Raji (cell line): ENCODE results near the gene DGCR8.

Source experiments
- POLR2A ChIP-seq: IDR thresholded peaks from 2 replicates; pipeline ENCODE4 v1.6.1; 2011; ENCODE audit warnings: low read depth, low read length, control low read depth; ENCODE audit not compliant: insufficient read depth

DGCR8 gene

DNA sequence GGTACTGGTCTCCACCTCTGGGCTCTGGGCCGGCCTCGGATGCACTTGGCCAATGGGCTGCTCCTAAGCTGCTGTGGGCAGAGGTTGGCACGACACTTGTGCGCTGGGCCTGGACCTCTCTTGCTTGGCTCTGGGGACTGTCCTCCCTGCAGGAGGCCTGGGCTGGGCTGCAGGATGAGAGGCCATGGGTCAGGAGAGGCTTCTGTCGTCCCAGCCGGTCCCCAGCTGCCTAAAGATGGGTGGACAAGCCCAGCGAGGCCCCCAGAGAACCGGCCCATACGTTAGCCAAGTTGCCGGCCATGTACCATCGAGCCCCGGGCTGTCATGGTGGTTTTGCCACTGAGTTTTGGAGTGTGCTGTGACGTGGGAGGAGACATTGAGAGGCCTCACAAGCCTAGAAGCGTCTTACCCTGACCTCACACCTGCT lies 72.4 kb downstream of the DGCR8 start:
- TF ChIP-seq POLR2A, result no peak

GRCh38 chr22:20153945-20154344 lies 73.9 kb downstream of the DGCR8 start:
- no peak for TF ChIP-seq POLR2A

DNA sequence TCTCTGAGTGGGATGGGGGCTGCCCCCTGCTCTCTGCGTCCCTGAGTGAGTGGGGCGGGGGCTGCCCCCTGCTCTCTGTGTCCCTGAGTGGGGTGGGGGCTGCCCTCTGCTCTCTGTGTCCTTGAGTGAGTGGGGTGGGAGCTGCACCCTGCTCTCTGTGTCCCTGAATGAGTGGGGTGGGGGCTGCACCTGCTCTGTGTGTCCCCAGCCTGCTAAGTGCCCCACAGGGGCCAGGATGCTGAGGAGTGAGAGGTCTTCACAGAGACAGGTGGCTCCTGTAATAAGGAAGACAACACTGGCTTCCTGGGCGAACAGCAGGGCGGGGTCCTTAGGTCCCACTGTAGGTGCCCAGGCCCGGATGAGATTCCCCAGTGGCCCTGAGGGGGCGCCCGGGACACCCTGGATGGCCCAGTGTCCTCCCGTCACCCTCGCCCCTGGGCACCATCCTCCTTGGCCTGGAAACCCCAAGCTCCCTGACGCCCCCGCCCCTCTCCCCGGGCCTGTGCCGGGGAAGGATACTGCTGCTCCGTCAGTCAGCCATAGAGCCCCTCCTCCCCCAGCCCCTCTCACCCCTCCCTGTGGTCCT lies 74.7 kb downstream of the DGCR8 start:
- no peak for TF ChIP-seq POLR2A

DNA sequence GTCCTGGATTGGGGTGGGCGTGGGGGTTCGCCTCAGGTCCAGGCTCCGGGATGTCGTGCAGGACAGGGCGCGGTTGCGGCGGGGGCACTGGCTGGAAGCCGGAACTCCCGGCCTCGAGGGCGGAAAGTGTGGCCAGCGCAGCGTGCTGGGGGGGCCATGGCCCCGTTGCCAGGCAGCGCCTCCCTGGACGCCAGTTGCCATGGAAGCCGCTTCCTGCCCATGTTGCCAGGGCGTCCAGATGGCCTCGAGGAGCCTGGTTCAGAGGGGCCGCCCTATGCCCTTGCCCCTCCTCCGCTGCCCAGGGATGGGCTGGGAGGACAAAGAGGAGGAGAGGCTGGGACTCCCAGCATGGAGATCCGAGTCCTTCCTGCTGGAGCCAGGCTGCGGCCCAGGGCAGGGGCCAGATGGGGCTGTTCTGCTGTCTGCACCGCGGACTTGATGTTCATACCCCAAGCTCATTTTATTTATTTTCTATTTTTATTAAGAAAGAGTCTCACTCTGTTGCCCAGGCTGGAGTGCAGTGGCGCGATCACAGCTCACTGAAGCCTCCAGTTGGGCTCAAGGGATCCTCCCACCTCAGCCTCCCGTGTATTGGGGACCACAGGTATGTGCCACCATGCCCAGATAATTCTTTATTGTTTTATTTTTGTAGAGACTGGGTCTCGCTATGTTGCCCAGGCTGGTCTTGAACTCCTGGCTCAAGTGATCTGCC lies 75.4 kb downstream of the DGCR8 start:
- TF ChIP-seq POLR2A, result no peak

- TF ChIP-seq POLR2A, result no peak
Observed at GRCh38 chr22:20156042-20156389, 76.0 kb downstream of the DGCR8 start.

DNA sequence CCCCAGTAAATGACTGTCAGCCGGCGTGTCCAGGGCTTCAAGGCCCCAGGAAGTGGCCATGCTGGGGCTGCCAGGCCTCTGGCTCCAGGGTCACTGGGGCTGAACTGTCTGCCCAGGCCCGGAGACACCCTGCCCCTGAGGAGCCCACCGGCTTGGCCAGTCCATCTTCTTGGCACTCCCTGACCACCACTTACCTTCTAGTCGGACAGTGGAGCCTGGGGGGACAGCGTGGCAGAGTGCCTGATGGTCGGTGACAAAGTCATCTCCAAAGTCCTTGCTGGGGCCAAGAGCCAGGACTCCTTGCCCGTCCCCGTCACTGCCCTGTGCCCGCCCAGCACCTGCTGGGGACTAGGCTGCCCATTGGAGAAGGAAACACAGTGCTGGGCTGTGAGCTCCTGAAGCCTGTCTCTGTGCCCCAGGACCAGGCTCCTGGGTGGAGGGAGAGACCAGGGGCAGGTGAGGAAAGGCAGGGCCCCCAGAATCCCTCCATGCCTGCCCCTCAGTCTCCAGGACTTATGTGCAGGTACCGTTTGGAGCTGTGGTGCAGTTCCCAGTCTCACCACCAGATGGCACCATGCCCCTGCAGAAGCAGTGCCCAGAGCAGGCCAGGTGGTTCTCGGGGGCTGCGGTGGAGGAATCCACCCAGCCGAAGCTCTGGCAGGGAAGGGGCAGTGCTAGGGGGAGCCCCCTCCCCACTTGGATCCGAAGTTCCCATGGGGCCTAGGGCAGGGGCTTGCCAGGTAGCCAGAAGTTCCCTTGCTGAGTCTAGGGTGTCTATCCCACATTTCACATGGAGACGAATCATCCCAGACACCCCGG lies 76.8 kb downstream of the DGCR8 start:
- no peak for TF ChIP-seq POLR2A

DNA sequence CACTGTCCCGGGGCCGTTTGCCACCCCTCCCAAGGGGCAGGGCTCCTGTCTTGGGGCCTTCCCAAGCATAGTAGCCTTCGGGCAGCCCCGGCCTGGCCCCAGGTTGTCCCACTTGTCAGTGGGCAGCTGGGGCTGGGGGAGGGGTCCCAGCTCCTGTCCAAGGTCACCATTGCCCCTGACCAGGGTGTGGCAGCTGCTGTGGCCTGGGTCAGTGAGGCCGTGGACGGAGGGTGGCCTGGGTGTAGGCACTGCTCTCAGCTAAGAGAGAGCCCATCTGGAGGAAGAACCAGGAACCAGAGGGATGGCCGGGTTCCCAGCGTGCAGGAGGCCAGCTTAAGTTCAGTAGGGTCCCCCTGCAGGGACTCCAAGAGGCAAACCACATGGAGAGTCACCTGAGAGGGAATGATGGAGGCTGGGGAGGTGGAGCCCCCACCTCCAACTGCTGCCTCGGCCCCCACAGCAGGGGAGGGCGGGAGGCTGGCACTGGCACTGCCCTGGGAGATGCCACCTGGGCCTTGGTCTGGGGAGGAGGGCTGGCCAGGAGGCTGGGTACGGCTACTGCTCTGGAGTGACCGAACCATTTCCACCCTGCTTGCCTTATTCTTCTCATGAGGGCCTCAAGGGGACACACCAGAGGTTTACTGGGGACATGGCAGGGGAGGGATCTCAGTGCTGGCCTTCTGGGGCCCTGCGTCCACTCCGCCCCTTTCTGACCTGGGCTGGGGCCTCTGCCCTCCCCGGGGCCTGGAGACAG lies 77.6 kb downstream of the DGCR8 start:
- no peak for TF ChIP-seq POLR2A

DNA sequence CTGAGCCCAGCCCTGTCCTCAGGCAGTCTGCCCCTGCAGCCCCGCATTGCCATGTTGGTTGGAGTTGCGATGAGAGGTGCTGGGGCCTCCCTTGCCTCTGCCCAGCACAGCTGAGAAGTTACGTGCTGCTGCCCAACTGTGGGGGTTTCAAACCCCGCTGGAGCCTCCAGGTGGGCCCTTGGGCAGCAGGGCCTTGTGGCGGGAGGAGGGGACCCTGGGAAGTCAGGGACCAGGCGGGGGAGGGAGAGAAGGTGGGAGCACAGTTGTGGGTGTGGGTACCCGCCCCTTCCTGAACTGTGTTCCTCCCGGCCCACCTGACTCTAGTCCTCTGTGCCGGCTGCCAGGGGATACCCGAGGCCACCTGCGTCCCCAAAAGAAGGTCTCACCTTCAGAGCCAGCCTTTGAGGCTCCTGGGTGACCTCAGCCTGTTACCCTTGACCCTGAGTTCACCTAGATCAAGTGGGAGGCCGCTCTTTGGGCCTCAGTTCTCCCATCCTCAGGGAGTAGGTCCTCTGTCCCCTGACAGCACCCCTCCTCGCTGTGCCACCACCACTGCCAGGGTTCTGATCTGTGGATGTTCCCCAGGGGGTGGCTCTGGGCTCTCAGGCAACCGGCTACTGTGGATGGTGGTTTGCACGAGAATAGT lies 78.5 kb downstream of the DGCR8 start:
- no peak for TF ChIP-seq POLR2A

- TF ChIP-seq POLR2A, result no peak
Observed at GRCh38 chr22:20159076-20159475, 79.0 kb downstream of the DGCR8 start.

- no peak for TF ChIP-seq POLR2A
Observed at GRCh38 chr22:20160041-20160440, 80.0 kb downstream of the DGCR8 start.
